ENCODE results near the gene ITGB1BP1.

DNA sequence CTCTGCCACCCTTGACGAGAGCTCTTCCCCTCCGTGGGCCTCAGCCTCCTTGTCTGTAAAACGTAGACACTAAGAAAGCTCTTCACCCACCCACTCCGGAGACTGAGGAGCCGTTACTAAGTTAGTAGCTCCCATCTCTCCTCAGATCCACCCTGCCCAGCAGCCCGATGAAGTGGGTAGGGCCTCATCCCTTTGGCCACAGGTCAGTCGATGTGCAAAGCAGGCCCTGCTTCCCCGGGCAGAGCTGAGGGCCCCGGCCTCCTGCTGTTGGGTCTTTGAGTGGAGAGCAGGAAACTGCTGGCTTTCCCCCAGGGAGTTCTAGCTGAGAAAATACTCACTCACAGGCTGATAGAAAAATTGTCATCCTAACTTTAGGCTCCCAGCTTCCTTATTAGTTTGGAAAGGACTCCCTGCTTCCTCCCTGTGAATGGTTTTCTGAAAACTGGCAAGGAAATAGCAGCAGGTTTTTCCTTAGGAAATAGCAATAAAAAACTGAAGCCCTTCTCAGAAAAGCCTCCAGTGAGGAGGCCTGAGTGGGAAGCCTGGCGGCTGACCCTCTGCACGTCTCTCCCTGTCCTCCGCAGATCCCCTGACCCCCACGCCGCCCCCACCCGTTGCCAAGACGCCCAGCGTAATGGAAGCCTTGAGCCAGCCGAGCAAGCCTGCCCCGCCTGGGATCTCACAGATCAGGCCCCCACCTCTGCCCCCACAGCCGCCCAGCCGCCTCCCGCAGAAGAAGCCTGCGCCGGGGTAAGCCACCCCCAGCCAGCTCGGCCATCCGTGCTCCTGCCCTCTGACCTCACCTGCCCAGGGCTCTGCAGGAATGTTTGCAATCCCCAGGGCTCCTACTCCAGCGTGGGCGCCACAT, 30.2 kb downstream of the ITGB1BP1 start:
- TF ChIP-seq TAF1 (IDR thresholded peaks at IDR 0.05; ENCODE audit: borderline replicate concordance, low read depth, low read length) = no peak
- TF ChIP-seq, protein P1, sequence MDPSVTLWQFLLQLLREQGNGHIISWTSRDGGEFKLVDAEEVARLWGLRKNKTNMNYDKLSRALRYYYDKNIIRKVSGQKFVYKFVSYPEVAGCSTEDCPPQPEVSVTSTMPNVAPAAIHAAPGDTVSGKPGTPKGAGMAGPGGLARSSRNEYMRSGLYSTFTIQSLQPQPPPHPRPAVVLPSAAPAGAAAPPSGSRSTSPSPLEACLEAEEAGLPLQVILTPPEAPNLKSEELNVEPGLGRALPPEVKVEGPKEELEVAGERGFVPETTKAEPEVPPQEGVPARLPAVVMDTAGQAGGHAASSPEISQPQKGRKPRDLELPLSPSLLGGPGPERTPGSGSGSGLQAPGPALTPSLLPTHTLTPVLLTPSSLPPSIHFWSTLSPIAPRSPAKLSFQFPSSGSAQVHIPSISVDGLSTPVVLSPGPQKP (IDR thresholded peaks at IDR 0.05; ENCODE audit: low read depth, low read length) = no peak
- TF ChIP-seq POLR2A (IDR thresholded peaks at IDR 0.05; ENCODE audit: low read depth, low read length) = no peak
- no peak for TF ChIP-seq SMAD1 (IDR thresholded peaks at IDR 0.05; ENCODE audit: low read depth, partially characterized antibody)
- TF ChIP-seq, protein P2, sequence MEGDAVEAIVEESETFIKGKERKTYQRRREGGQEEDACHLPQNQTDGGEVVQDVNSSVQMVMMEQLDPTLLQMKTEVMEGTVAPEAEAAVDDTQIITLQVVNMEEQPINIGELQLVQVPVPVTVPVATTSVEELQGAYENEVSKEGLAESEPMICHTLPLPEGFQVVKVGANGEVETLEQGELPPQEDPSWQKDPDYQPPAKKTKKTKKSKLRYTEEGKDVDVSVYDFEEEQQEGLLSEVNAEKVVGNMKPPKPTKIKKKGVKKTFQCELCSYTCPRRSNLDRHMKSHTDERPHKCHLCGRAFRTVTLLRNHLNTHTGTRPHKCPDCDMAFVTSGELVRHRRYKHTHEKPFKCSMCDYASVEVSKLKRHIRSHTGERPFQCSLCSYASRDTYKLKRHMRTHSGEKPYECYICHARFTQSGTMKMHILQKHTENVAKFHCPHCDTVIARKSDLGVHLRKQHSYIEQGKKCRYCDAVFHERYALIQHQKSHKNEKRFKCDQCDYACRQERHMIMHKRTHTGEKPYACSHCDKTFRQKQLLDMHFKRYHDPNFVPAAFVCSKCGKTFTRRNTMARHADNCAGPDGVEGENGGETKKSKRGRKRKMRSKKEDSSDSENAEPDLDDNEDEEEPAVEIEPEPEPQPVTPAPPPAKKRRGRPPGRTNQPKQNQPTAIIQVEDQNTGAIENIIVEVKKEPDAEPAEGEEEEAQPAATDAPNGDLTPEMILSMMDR (IDR thresholded peaks at IDR 0.05 in 2 of 3, conservative IDR thresholded peaks at IDR 0.05 in 1 of 3; ENCODE audit: control insufficient read depth in 2 of 3, extremely low read depth in 1 of 3, insufficient read depth in 1 of 3, low read depth in 3 of 3, low read length in 3 of 3) = no peak
- TF ChIP-seq EGR1 (IDR thresholded peaks at IDR 0.05; ENCODE audit: borderline replicate concordance in 1 of 2, low read depth in 2 of 2, low read length in 2 of 2) = no peak
- no peak for TF ChIP-seq ASH2L (IDR thresholded peaks at IDR 0.05; ENCODE audit: borderline replicate concordance, low read depth)

Data from GM12878 (cell line).